HUDEP-2 (cell line): Measurements from ENCODE around the gene CATSPERZ.

ENCODE experiments used
- DNase-seq, 76 experiments: peaks; one replicate each; lab custom pipeline; 2025; ENCODE audit not compliant: unreplicated experiment in 76 of 76; lab: John Stamatoyannopoulos, UW

Gene CATSPERZ

DNA sequence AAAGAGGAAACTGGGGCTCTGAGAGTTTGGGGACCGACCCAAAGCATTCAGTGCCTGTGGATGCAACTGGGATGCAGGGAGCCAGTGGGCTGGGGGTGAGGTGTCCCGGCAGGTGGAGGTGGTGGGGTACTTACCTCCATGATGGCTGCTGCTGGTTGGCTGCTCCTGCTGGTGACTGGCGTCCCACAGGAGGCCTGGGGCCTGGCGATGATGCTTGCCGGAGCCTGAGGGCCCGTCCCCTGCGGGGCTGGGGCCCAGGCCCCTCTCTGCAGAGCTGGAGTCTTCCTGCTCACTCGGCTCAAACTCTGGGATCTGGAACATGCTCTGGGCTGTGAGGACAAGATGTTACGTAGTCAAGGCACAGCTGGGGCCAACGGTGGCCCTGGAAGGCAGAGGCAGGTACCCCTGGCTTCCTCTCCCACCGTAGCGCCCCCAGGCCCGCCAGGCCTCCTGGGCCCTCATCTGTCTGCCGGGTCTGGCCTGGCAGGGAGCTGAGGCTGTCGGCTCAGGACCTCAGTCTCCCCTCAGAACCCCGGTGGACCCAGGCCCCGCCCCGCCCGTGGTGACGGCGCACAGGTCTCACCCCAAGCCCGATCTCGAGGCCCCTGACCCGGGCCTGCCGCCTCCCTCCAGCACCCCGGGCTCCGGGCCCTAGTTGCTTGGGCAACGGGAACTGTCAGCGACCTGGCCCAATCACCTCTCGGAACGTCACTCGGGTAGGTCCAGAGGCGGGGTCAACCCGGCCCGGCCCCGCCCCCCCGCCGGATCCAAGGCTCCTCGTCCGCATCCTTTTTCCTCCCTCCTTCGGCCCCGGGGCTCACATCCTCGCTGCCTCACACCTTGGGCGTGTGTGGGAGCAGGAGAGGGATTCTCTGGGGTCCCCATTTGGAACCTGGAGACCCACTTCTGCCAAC, 15.9 kb upstream of the CATSPERZ start, which contains the start of gene BAD:
TSS of gene BAD (minus strand) at position 618 of the 914 bp plus-strand sequence. CDS start at position 321, 297 bp downstream.
- DNase-seq = peak in 73 of 76 experiments; percentile 33 to 95 (median 88)

GRCh38 chr11:64284962-64285884, 14.9 kb upstream of the CATSPERZ start, which contains the start of gene GPR137:
GPR137 (plus strand) TSS chr11:64285848; CDS start chr11:64286525, 677 bp downstream.
- peak in 68 of 76 experiments; percentile 26 to 96 (median 75) for DNase-seq

DNA sequence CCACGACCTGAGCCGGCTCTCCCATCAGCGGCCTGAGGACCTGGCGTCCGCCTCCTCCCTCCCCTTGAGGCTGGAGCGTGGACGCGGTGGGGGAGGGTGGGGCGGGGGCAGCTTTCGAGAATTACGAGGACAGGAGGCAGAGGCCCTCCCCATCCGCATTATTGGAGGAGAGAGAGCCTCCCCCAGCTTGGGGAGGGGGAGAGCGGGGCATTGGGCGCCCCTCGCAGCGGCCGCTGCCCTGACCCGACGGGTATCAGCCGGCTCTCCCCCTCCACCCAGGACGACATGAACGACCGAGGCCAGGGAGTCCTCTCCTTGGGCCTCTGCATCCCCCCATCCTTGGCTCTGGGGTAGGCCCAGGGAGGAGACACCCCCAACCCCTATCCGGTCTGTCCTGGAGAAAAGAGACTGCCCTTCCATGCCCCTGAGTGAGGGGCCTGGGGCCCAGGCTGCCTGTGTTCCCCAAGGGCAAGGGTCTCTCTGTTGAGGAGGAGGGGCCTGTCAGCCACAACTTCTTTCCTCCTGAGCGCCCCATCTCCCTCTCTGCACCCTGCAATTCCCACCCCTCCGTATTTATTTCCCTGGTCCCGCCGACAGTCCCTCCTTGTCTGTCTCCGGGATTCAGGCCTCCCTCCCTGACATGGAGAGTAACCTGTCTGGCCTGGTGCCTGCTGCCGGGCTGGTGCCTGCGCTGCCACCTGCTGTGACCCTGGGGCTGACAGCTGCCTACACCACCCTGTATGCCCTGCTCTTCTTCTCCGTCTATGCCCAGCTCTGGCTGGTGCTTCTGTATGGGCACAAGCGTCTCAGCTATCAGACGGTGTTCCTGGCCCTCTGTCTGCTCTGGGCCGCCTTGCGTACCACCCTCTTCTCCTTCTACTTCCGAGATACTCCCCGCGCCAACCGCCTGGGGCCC, 14.0 kb upstream of the CATSPERZ start:
- peak in 57 of 76 experiments; percentile 5 to 73 (median 43) for DNase-seq

DNA sequence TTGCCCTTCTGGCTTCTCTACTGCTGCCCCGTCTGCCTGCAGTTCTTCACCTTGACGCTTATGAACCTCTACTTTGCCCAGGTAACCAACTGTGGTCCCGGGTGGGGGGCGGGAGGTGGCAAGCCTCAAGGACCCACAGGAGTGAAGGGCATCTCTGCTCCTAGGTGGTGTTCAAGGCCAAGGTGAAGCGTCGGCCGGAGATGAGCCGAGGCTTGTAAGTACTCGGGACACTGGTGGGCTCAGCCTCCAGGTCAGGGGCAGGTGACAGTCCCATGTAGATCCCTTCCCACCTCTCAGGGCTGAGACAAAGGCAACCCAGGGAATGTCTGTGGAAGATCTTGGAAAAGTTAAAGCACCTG, 13.4 kb upstream of the CATSPERZ start:
- no peak for DNase-seq

DNA sequence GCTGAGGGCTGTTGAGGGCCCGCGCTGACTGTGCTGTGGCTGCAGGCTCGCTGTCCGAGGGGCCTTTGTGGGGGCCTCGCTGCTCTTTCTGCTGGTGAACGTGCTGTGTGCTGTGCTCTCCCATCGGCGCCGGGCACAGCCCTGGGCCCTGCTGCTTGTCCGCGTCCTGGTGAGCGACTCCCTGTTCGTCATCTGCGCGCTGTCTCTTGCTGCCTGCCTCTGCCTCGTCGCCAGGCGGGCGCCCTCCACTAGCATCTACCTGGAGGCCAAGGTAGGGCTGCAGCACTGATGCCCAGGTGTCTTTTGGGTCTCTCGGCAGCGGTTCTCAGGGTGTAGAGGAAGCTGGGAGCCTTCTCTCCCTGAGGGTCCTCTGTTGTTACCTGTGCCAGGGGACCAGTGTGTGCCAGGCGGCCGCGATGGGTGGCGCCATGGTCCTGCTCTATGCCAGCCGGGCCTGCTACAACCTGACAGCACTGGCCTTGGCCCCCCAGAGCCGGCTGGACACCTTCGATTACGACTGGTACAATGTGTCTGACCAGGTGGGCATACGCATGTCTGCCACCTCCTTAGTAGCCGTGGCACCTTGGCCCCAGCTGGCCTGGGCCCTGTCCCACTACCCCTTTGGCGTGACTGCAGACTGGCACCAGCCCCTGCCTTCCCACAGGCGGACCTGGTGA, 12.3 kb upstream of the CATSPERZ start:
- DNase-seq = no peak

- DNase-seq = no peak
Measured at GRCh38 chr11:64288353-64288750, 11.8 kb upstream of the CATSPERZ start.

DNA sequence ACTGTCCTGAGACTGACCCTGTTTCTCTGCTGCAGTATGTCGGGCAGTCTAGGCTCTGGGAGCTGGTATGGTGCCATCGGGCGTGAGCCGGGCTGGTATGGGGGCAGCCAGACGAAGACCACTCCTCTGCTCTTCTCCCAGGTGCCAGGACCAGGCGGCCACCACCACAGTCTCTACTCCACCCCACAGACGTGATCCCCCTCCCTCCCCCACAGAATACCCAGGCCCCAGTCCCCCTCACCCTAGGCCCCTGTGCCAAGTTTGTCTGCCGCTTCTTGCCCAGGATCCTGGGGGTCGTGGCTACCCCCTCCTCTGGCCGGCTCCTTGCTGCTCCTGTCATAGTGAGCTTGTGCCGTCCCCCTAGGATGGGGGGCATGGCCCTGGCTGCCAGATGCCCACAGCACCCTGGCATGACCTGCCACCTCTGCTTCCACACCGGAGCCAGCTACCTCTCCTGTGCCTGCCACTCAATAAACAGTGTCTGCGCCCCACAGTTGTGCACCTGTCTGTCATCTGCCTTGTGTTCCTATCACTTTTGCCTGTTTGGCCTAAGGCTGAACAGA, 11.1 kb upstream of the CATSPERZ start:
- DNase-seq = no peak

GRCh38 chr11:64290352-64291261, 9.6 kb upstream of the CATSPERZ start:
- DNase-seq = no peak

GRCh38 chr11:64291262-64291751, 8.9 kb upstream of the CATSPERZ start, which contains the start of gene KCNK4:
KCNK4 (plus strand) TSS chr11:64291302; CDS start chr11:64293019, 1,717 bp downstream.
- no peak for DNase-seq

- no peak for DNase-seq
Measured at GRCh38 chr11:64291752-64292459, 8.3 kb upstream of the CATSPERZ start.

- no peak for DNase-seq
Measured at GRCh38 chr11:64292460-64293254, 7.5 kb upstream of the CATSPERZ start.

DNA sequence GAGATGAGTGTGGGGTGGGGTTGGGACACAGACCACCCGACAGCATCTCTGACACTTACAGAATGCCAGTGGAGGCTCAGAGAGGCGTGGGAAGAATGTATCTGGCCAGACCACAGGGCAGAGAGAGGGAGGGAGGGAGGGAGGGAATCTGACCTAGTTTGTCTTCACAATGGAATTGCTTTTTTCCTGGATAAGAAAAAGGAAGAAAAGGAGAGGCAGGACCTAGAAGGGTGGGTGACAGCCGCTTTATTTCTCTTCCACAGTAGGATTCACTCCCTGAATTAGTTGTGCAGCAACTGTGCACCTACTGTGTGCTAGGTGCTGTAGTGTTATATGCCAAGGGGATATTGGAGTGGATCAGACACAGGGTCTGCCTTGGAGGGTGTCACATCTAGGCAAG, 5.4 kb upstream of the CATSPERZ start:
- DNase-seq = no peak

- DNase-seq = no peak
Measured at GRCh38 chr11:64295760-64296159, 4.4 kb upstream of the CATSPERZ start.

DNA sequence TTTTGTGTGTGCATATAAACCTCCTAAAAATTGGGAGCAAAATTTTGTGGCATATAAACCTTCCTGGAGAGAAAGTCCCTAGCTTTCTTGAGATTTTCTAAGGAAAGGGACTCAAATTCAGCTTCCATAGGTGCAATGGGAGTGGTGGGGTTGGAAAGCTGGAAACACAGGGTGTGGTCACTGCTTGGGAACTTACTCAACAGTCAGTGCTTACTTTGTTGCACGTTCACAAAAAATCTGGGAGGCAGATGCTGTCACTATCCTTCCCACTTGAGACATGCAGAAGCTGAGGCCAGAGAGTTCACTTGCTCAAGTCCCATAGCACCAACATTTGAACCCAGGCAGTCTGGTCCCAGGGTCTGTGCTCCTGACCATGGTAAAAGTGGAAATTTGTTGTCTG, 3.9 kb upstream of the CATSPERZ start:
- no peak for DNase-seq

- DNase-seq = no peak
Measured at GRCh38 chr11:64296830-64297698, 3.1 kb upstream of the CATSPERZ start.
